HUES64 (cell line): ENCODE measurements around the gene ARFIP1.

Source experiments
- H3K27ac ChIP-seq: 2 replicates; pipeline ENCODE4 v1.7.0; 2013; ENCODE audit warnings: low read depth, low read length, inconsistent platforms
- H3K27me3 ChIP-seq: 2 replicates; pipeline ENCODE4 v1.6.1; 2013; ENCODE audit warnings: mild to moderate bottlenecking, low read length; ENCODE audit not compliant: insufficient read depth
- H3K36me3 ChIP-seq: 2 replicates; pipeline ENCODE4 v1.6.1; 2013; ENCODE audit warnings: mild to moderate bottlenecking, low read length; ENCODE audit not compliant: insufficient read depth
- H3K4me1 ChIP-seq: 2 replicates; pipeline ENCODE4 v1.6.1; 2013; ENCODE audit warnings: mild to moderate bottlenecking, low read length, moderate library complexity; ENCODE audit not compliant: insufficient read depth
- H3K4me3 ChIP-seq: 2 replicates; pipeline ENCODE4 v1.5.1; 2013; ENCODE audit warnings: mild to moderate bottlenecking, low read length, moderate library complexity
- H3K9ac ChIP-seq: 2 replicates; pipeline ENCODE4 v1.6.1; 2013; ENCODE audit warnings: mild to moderate bottlenecking, low read depth, low read length
- H3K9me3 ChIP-seq: 2 replicates; pipeline ENCODE4 v1.6.1; 2013; ENCODE audit warnings: low read depth, low read length; ENCODE audit not compliant: insufficient read depth
- WGBS: fragments of 150-250, 120-280 bp; methylation state at CpG from one replicate; pipeline ENCODE4 v1.1.7; 2013; ENCODE audit warnings: missing lambda C conversion rate; 5-methylcytosine and 5-hydroxymethylcytosine counted together

Gene ARFIP1

GRCh38 chr4:152771741-152772533 is 7.8 kb upstream of the ARFIP1 start:
- H3K4me3 ChIP-seq: no peak overlapping the region
- no peaks in the 10 kb centered on the region for H3K4me1 ChIP-seq
- H3K9ac ChIP-seq: no peak overlapping the region
- H3K36me3 ChIP-seq: no peaks in the 10 kb centered on the region
- no peaks in the 10 kb centered on the region for H3K27me3 ChIP-seq
- 97% methylated on average over 3 of the region's 3 CpGs for WGBS
- no peaks in the 10 kb centered on the region for H3K9me3 ChIP-seq
- H3K27ac ChIP-seq: no peak overlapping the region

DNA sequence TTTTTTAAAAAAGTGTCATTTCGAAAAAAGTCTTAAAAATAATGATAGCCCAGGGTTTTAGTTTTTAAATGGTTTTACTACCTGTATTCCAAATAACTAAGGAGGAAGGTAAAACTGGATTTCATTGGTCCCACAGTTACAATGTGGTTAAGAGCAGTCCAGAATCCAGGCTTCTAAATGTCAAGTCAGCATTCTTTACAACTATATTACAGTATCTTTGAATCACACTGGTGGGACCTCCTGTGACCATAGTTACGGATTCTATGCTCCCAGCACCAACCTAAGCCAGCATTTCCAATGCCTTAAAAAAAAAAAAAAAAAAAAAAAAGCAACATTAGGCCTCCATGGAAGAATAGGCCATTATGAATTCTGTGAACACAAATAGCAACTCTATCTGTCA is 6.4 kb upstream of the ARFIP1 start:
- H3K9ac ChIP-seq: no peak overlapping the region
- 83% methylated on average over 2 of the region's 2 CpGs for WGBS
- H3K27me3 ChIP-seq: peaks cover 3% of the 10 kb centered on the region; the same call in 1 of the 2 replicates
- H3K4me3 ChIP-seq: no peak overlapping the region
- H3K36me3 ChIP-seq: no peaks in the 10 kb centered on the region
- H3K4me1 ChIP-seq: peaks cover under 1% of the 10 kb centered on the region
- no peaks in the 10 kb centered on the region for H3K9me3 ChIP-seq
- no peak overlapping the region for H3K27ac ChIP-seq

GRCh38 chr4:152773953-152774352 is 5.8 kb upstream of the ARFIP1 start:
- Histone ChIP-seq H3K27me3 (peaks cover 3% of the 10 kb centered on the region; the same call in 1 of the 2 replicates), H3K27ac (no peak overlapping the region), H3K4me1 (peaks cover 3% of the 10 kb centered on the region), H3K4me3 (no peak overlapping the region), H3K9ac (no peak overlapping the region), H3K9me3 (no peaks in the 10 kb centered on the region), H3K36me3 (no peaks in the 10 kb centered on the region)
- 92% methylated on average over 1 of the region's 1 CpG for WGBS

DNA sequence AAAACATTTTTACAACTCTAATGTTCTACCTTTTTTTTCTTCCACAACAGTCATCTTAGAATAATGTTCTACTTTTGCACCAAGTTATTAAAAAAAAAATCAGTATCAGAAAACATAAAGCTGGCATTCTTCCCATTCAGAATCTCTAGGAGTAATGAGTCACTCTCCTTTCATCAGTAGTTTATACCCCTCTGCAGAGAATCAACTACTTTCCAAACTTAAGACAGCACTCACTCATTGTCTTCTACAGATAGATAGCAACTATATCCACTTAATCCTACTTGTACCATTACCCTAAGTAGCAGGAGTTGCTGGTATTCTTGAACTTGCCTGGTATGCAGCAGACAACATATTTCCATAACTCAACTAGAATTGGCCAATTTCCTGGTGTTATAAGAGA is 3.4 kb upstream of the ARFIP1 start:
- no peak overlapping the region for H3K27ac ChIP-seq
- no peaks in the 10 kb centered on the region for H3K36me3 ChIP-seq
- H3K9ac ChIP-seq: no peak overlapping the region
- no peaks in the 10 kb centered on the region for H3K9me3 ChIP-seq
- no peak overlapping the region for H3K4me3 ChIP-seq
- peaks cover 3% of the 10 kb centered on the region; the same call in 1 of the 2 replicates for H3K27me3 ChIP-seq
- peaks cover 6% of the 10 kb centered on the region for H3K4me1 ChIP-seq

DNA sequence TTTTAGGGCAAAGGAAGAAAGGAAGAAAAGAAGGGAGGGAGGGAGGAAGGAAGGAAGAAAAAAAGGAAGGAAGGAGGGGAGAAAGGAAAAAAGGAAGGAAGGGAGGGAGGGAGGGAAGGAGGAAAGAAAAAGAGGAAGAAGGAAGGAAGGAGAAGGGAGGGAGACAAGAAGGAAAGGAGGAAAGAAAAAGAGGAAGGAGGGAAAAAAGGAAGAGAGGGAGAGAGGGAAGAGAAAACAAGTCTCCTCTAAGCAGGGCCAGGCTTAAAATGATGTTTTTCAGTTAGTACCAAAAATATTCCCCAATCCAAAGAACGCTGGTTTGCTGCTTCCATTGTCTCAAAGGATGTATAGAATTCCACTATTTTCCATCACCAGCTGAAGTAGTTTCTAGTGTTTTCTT is 2.3 kb upstream of the ARFIP1 start:
- no peak overlapping the region for H3K9ac ChIP-seq
- H3K27ac ChIP-seq: no peak overlapping the region
- H3K36me3 ChIP-seq: no peaks in the 10 kb centered on the region
- no peaks in the 10 kb centered on the region for H3K9me3 ChIP-seq
- H3K4me3 ChIP-seq: no peak overlapping the region
- H3K4me1 ChIP-seq: peaks cover 6% of the 10 kb centered on the region
- H3K27me3 ChIP-seq: peaks cover 3% of the 10 kb centered on the region; the same call in 1 of the 2 replicates
- 67% methylated on average over 1 of the region's 1 CpG for WGBS

DNA sequence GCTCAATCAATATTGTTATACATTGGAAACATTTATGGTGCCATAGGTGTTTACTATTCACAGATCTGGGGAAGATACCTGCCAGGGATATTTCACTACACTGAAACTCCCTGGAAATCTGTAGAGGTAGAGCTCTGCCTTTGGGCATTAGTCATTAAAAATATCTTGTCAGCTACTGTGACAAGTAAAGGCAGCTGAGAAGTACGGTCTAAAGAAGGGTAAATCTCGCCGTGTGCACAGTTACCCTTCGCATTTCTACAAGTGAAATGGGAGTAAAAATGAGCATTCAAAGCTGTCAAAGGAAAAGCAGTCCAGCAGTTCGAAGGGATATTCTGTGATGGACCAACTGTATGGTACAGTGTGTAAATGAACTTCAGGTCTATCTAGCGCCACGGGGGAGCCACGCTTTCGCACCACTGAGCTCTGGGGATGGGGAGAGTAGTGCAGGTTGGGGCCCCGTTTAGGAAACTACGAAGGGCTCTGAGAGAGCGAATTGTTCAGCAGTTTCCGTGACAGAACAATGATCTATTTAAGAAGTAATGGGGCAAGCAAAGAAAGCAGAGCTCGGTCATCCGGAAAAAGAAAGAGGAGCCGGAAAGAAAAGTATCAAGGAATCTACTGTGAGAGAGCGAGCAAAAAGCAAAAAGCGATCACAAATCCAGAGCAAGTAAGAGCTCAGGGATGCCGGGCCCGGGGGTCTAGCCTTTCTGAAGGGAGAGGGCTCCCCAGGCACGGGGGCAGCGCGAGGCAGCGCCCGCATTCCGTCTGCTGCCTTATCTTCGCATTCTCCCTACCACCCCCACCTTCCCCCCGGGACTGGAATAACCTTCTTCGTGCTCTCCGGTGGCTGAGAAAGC is 870 bp upstream of the ARFIP1 start:
- Histone ChIP-seq H3K9ac (peak overlapping the region; percentile 82), H3K36me3 (no peaks in the 10 kb centered on the region; the same call in 1 of the 2 replicates), H3K9me3 (no peaks in the 10 kb centered on the region), H3K4me3 (peak overlapping the region; percentile 87), H3K27me3 (peaks cover 3% of the 10 kb centered on the region; the same call in 1 of the 2 replicates), H3K27ac (peak overlapping the region; percentile 80), H3K4me1 (peaks cover 6% of the 10 kb centered on the region)
- 5% methylated on average over 30 of the region's 30 CpGs for WGBS

GRCh38 chr4:152780267-152780778 is 569 bp downstream of the ARFIP1 start:
- H3K9me3 ChIP-seq: no peaks in the 10 kb centered on the region
- 1% methylated on average over 13 of the region's 14 CpGs for WGBS
- peak overlapping the region; percentile 82 for H3K27ac ChIP-seq
- H3K27me3 ChIP-seq: peaks cover 3% of the 10 kb centered on the region; the same call in 1 of the 2 replicates
- H3K4me3 ChIP-seq: peak overlapping the region; percentile 87
- H3K9ac ChIP-seq: peak overlapping the region; percentile 68
- H3K4me1 ChIP-seq: peaks cover 6% of the 10 kb centered on the region
- peaks cover 5% of the 10 kb centered on the region; the same call in 1 of the 2 replicates for H3K36me3 ChIP-seq

GRCh38 chr4:152784490-152785350 is 5.0 kb downstream of the ARFIP1 start:
- Histone ChIP-seq H3K9ac (no peak overlapping the region), H3K9me3 (no peaks in the 10 kb centered on the region), H3K4me1 (0 out of 2 replicates have a peak, but pooled peaks cover 3% of the 10 kb centered on the region), H3K27me3 (no peaks in the 10 kb centered on the region), H3K36me3 (peaks cover 5% of the 10 kb centered on the region; the same call in 1 of the 2 replicates), H3K4me3 (no peak overlapping the region), H3K27ac (no peak overlapping the region)
- WGBS: 84% methylated on average over 4 of the region's 4 CpGs

DNA sequence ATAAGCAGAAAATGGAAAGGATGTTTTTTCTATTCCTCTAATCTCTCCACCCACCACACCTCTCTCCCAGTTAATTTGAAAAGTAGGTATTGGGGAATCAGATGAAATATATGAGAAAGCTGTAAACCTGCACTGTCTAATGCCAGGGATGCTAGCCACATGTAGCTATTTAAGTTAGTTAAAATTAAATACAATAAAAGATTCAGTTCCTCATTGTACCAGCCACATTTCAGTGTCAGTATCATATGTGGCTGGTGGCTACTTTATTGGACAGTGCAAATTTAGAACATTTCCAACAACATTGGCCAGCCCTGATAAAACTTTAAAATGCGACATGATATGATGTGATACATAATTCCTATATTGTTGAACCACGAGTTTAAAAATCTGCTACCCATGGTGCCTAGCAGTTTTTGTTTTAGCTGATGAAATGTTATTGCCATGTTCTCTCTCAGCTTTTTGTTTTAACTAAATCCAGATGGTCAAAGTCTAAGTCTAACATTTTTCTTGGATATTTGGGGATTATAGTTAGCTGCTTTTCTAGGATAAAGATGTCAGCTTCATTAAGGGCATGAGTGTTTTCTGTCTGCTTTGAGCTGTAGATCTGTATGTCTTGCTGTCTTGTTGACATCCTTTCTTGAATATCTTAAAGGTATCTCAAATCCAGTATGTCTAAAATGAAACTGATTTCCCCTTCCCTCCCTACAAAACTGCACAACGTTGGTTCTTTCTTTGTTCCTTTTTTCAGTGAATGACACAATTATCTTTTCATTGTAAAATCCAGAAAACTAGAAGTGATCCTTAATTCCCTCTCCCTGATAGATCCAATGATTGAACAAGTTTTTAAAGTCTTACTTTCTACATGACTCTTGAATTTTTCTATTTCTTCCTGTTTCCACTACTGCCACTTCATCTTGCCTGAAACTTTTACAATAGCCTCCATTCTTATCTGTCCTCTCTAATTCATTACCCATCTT is 6.2 kb downstream of the ARFIP1 start:
- Histone ChIP-seq H3K27ac (no peak overlapping the region), H3K36me3 (peaks cover 5% of the 10 kb centered on the region; the same call in 1 of the 2 replicates)

More for the DNA sequence above, 6.2 kb downstream of the ARFIP1 start:
- H3K27me3 ChIP-seq: no peaks in the 10 kb centered on the region
- no peak overlapping the region for H3K4me3 ChIP-seq
- WGBS: 97% methylated on average over 3 of the region's 3 CpGs
- H3K9me3 ChIP-seq: no peaks in the 10 kb centered on the region
- 0 out of 2 replicates have a peak, but pooled peaks cover 1% of the 10 kb centered on the region for H3K4me1 ChIP-seq
- no peak overlapping the region for H3K9ac ChIP-seq
